Suprapubic skin (tissue), 4 donors: ENCODE data around the gene UNC5B.

ENCODE experiments used
- CTCF ChIP-seq, 2 donors: fragments of 200-600 bp in 1 of 2; fragments of 450-650 bp in 1 of 2; sonication (generic) in 1 of 2; IDR thresholded peaks; one replicate each; pipeline ENCODE4 v1.5.1; 2016 to 2019; ENCODE audit warnings: antibody characterized with exemption in 2 of 2, mild to moderate bottlenecking in 1 of 2, moderate library complexity in 1 of 2
- POLR2A ChIP-seq, 2 donors: fragments of 450-650 bp; IDR thresholded peaks; one replicate each; pipeline ENCODE4 v1.6.1; 2017; ENCODE audit warnings: antibody characterized with exemption in 2 of 2, mild to moderate bottlenecking in 2 of 2, moderate library complexity in 2 of 2
- POLR2AphosphoS5 ChIP-seq, 3 donors: sonication (generic); formaldehyde crosslinking; IDR thresholded peaks; one replicate each; pipeline ENCODE4 v1.6.1; 2017; ENCODE audit warnings: antibody characterized with exemption in 3 of 3

GRCh38 chr10:71268758-71269157 lies 56.4 kb downstream of the UNC5B start:
- no peak for TF ChIP-seq CTCF (IDR thresholded peaks at IDR 0.05)
- TF ChIP-seq POLR2AphosphoS5 (IDR thresholded peaks at IDR 0.05) = no peak
- TF ChIP-seq POLR2A (IDR thresholded peaks at IDR 0.05) = no peak
